Activated T-helper 2 cell treated with anti-CD3 and anti-CD28 coated beads, Interferon-gamma antibody, Interleukin-2, Interleukin-4, amounts not matched to agents 10 μg/mL and 5 μg/mL and 100 μg/mL, durations not matched to agents 14 hours and 24 hours and 36 hours (primary cell): ENCODE results near the gene ELMO3. TPM values are rescaled to one million over a fixed set of nuclear protein-coding genes. Genes with fewer than 3 reads are reported as not detected.

Experiments used
- DNase-seq: peaks from one replicate; pipeline ENCODE4 v3.0.0; 2021; ENCODE audit warnings: low spot score
- H3K27ac Mint-ChIP-seq: one replicate; pipeline ENCODE4 v1.8.0; 2021; ENCODE audit warnings: mixed read lengths
- H3K27me3 Mint-ChIP-seq: one replicate; pipeline ENCODE4 v1.8.0; 2021; ENCODE audit warnings: low read depth, mixed read lengths
- H3K36me3 Mint-ChIP-seq: one replicate; pipeline ENCODE4 v1.8.0; 2021; ENCODE audit warnings: low read depth, mixed read lengths
- H3K4me1 Mint-ChIP-seq: one replicate; pipeline ENCODE4 v1.8.0; 2021; ENCODE audit warnings: low read depth, mixed read lengths
- H3K4me3 Mint-ChIP-seq: one replicate; pipeline ENCODE4 v1.8.0; 2021; ENCODE audit warnings: low read depth, mild to moderate bottlenecking, moderate library complexity, mixed read lengths
- H3K9me3 Mint-ChIP-seq: one replicate; pipeline ENCODE4 v1.8.0; 2021; ENCODE audit warnings: mixed read lengths
- intact Hi-C: fragments of 100-400 bp; cut with micrococcal nuclease; formaldehyde crosslinking; loops from one replicate; pipeline ENCODE4 v1.15.1; 2023
- total RNA-seq: library from RNA; stranded (reverse); gene quantifications from 2 replicates; pipeline ENCODE4 v1.2.3, GENCODE V29; 2022

Gene ELMO3
- total RNA-seq, 1 donor from 2014 or later, result 6.8 TPM

DNA sequence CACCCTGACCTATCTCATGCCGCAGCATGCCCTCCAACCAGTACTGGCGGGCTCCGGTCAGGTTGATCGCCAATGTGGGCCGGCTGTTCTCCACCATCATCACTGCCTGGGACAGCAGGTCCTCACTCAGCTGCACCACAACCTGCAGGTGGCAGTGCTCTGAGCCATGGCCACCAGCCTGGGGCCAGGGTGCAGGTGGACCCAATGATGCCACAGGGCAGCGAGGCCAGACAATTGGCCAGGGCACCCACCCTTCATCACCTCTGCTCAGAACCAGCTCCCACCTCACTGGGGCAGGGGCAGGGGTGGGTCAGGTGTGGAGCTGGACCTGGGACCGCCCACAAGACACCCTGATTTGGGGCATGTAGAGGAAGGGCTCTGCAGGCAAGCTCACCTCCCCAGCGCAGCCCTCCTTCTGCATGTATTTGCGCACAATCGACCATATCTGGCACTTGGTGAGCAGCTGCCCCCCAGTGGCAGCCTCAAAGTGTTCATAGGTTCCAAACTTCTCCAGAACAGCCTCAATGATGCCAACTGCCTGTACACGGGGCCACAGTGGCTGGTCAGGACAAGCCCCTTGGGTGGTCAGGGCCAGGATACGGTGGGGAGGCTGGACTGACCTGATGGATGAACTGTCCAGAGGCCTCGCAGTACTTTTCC lies 19.4 kb upstream of the ELMO3 start:
- DNase-seq, result no peak
- intact Hi-C loops, result loop anchor here (5.0 to 10.0 kb wide), 3 partner anchors 48 to 165 kb away; partner anchors contain the start of genes FHOD1, SLC9A5 and TMEM208
- Mint-ChIP-seq H3K4me1 (peaks cover 18% of the 10 kb centered on the region), H3K27me3 (peaks cover 4% of the 10 kb centered on the region), H3K27ac (no peak overlapping the region), H3K4me3 (no peak overlapping the region), H3K36me3 (peaks cover 28% of the 10 kb centered on the region), H3K9me3 (no peaks in the 10 kb centered on the region)

DNA sequence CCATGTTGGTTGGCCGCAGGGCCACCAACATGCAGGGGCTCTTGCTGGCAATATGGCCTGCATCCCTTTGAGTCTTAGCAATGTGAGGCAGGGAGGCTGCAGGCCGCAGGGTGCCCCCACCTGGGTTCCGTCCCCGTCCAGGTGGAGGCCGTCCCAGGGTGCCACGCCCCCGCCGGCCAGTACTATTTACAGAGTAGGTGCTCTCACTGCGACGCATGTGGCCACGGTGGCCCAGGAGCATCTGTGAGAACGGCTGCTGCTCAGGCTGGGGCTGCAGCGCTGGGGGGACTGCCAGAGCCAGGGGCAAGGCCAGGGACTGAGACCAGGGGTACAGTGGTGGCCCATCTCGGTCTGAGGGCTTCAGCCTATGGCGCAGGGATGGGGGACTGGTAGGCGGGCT lies 18.8 kb upstream of the ELMO3 start:
- Mint-ChIP-seq H3K36me3 (peaks cover 27% of the 10 kb centered on the region), H3K27ac (no peak overlapping the region), H3K9me3 (no peaks in the 10 kb centered on the region), H3K4me1 (peaks cover 20% of the 10 kb centered on the region), H3K27me3 (peaks cover 6% of the 10 kb centered on the region), H3K4me3 (no peak overlapping the region)
- intact Hi-C loops, result loop anchor here (5.0 to 10.0 kb wide), 3 partner anchors 47 to 165 kb away; partner anchors contain the start of genes FHOD1, SLC9A5 and TMEM208
- no peak for DNase-seq

- Mint-ChIP-seq H3K4me1 (peaks cover 24% of the 10 kb centered on the region), H3K27ac (no peak overlapping the region), H3K36me3 (peaks cover 17% of the 10 kb centered on the region), H3K27me3 (peaks cover 10% of the 10 kb centered on the region), H3K4me3 (no peak overlapping the region), H3K9me3 (no peaks in the 10 kb centered on the region)
- intact Hi-C loops, result loop anchor here (5.0 to 10.0 kb wide), 3 partner anchors 46 to 167 kb away; partner anchors contain the start of genes FHOD1, SLC9A5 and TMEM208
- DNase-seq, result no peak
Measured at GRCh38 chr16:67181346-67181745, 17.6 kb upstream of the ELMO3 start.

DNA sequence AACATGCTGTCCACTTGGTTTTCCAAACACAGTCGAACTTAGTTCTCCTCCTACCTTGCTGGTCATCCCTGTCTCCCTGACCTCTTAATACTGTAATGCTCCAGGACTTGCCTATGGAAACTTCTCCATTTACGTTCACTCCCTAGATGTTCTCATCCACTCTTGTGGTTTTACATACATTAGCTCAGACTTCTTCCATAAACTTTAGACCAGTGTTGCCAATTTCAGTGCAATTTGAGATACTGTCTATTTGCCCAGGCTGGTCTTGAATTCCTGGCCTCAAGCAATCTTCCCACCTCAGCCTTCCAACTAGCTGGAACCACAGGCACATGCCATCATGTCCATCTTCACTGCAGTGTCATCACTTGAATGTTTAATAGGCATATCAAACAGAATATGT lies 16.6 kb upstream of the ELMO3 start:
- DNase-seq, result no peak
- Mint-ChIP-seq H3K9me3 (no peaks in the 10 kb centered on the region), H3K4me3 (no peak overlapping the region), H3K27me3 (peaks cover 10% of the 10 kb centered on the region), H3K4me1 (peaks cover 21% of the 10 kb centered on the region), H3K27ac (no peak overlapping the region), H3K36me3 (peaks cover 10% of the 10 kb centered on the region)
- intact Hi-C loops, result loop anchor here (2.0 to 10.0 kb wide), 4 partner anchors 21 to 167 kb away; partner anchors contain the start of genes FHOD1, SLC9A5 and TMEM208

- no peak overlapping the region for H3K27ac Mint-ChIP-seq
- peaks cover 16% of the 10 kb centered on the region for H3K4me1 Mint-ChIP-seq
- no peaks in the 10 kb centered on the region for H3K9me3 Mint-ChIP-seq
- DNase-seq, result no peak
- H3K27me3 Mint-ChIP-seq, result peaks cover 7% of the 10 kb centered on the region
- no peak overlapping the region for H3K4me3 Mint-ChIP-seq
- intact Hi-C loops, result loop anchor here (2.0 to 10.0 kb wide), 4 partner anchors 22 to 168 kb away; partner anchors contain the start of genes FHOD1, SLC9A5 and TMEM208
- peaks cover 5% of the 10 kb centered on the region for H3K36me3 Mint-ChIP-seq
Measured at GRCh38 chr16:67183284-67183626, 15.7 kb upstream of the ELMO3 start.

DNA sequence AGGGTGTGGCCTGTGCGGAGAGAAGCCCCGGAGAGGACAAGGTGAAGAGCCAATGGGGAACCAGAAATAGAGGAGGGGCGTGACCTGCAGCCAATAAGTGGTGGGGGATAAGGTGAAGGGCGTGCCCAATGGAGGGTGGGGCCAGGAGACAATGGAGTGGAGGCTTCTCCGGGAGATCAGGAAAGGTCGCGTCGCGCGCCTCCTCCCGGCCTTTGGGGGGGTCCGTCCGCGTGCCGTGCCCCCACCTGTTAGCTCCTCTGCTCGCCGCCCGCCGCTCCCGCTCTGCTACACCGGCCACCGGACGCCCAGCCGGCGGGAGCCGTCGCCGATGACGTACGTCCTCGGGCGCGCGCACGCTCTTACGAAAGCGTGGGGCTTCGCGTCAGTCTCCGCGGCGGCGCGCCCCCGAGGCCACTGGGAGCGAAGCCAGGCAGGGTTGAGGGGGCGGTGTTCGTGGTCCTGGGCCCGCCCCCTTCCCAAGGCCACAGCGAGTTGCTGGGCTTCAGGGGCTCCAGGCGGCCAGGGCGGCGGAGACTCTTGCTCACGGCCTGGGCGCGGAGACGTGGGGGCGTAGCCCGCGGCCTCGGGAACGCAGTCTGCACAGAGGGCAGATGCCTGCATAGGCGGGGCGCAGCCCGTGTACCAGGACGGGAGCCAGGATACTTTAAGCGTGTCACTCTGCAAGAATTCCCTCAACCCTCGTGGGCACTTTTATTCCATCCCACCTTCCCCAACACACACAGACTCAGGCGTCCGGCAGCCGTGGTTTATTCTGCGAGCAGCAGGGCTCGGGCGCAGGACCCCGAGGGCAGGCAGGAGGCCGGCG lies 15.1 kb upstream of the ELMO3 start, which contains the start of gene MATCAP1:
Gene MATCAP1 (minus strand): TSS at position 337 of the 826 bp plus-strand sequence. CDS start 3,353 bp downstream, outside the sequence.
- intact Hi-C loops, result loop anchor here (2.0 to 10.0 kb wide), 7 partner anchors 13 to 237 kb away; partner anchors contain the start of genes FHOD1, NOL3, SLC9A5 and TMEM208
- Mint-ChIP-seq H3K9me3 (no peaks in the 10 kb centered on the region), H3K27me3 (peaks cover 7% of the 10 kb centered on the region), H3K27ac (no peak within 1 kb of the TSS), H3K4me3 (peak within 1 kb of the TSS; percentile 70), H3K4me1 (peaks cover 12% of the 10 kb centered on the region), H3K36me3 (peaks cover 2% of the 10 kb centered on the region)
- DNase-seq, result peak; percentile 95

DNA sequence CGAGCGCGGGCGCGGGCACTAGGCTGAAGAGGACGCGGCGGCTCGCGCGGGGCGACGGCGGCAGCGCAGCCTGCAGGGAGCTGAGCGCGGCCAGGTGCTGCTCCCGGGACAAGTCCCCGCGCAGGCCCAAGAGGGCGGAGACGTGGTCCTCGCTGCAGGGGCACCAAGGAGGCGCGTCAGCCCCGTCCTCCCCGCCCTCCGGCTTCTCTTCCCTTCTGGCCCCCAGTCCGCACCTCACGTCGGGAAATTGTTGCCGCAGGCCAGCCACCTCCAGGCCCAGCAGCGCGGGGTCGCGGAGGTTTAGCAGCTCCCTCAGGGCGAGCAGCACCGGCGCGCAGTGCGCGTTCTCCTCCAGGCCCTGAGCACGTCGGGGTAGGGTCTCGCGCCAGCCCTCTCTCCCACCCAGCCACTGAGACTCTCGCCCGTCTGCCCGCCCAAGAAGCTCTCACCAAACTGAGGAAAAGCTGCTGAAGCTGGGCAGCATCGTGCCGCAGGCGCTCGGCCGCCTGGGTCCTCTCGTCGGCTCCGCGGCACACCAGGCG lies 14.4 kb upstream of the ELMO3 start:
- intact Hi-C loops, result loop anchor here (2.0 to 10.0 kb wide), 6 partner anchors 14 to 238 kb away; partner anchors contain the start of genes FHOD1, NOL3, SLC9A5 and TMEM208
- no peaks in the 10 kb centered on the region for H3K36me3 Mint-ChIP-seq
- H3K27ac Mint-ChIP-seq, result no peak overlapping the region
- H3K4me1 Mint-ChIP-seq, result peaks cover 9% of the 10 kb centered on the region
- H3K9me3 Mint-ChIP-seq, result no peaks in the 10 kb centered on the region
- peaks cover 7% of the 10 kb centered on the region for H3K27me3 Mint-ChIP-seq
- H3K4me3 Mint-ChIP-seq, result peak overlapping the region; percentile 70
- no peak for DNase-seq

DNA sequence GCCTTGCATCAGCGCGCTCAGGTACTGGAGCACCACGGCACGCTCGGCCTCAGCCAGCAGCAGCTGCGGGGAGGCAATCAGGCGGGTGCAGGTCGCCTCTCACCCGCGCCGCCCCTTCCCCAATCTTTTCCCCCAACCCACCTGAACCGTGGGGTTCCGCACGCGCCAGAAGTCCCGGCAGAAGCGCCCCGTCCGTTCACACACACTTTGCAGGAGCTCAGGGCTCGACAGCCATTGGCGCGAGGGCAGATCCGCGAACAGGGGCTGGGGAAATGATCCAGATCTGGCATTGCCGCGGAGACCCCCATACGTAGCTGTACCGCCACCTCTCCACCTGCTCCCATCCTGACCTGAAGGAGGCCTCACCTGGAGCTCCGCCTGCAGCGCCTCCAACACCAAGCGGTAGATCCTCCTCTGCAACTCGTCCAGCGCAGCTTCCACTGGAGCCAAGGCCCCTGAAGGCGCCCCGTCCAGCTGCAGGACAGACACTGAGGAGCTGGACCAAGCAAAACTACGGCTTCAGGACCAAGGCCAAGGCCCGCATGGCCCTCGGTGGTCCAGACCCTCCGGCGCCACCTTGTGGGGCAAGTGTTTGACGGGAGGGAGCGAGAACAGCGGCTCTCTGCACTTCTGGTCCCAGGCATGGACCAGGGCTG lies 13.8 kb upstream of the ELMO3 start:
- intact Hi-C loops, result loop anchor here (2.0 to 10.0 kb wide), 7 partner anchors 14 to 238 kb away; partner anchors contain the start of genes B3GNT9, FHOD1, NOL3 and SLC9A5
- no peaks in the 10 kb centered on the region for H3K36me3 Mint-ChIP-seq
- H3K9me3 Mint-ChIP-seq, result no peaks in the 10 kb centered on the region
- peak overlapping the region; percentile 65 for H3K27ac Mint-ChIP-seq
- peaks cover 7% of the 10 kb centered on the region for H3K27me3 Mint-ChIP-seq
- H3K4me3 Mint-ChIP-seq, result peak overlapping the region; percentile 91
- DNase-seq, result peak; percentile 77
- peaks cover 9% of the 10 kb centered on the region for H3K4me1 Mint-ChIP-seq

GRCh38 chr16:67185651-67186134 lies 13.2 kb upstream of the ELMO3 start:
- intact Hi-C loops, result loop anchor here (2.0 to 10.0 kb wide), 5 partner anchors 15 to 239 kb away; partner anchors contain the start of genes B3GNT9 and NOL3
- DNase-seq, result no peak
- no peak overlapping the region for H3K27ac Mint-ChIP-seq
- no peak overlapping the region for H3K4me3 Mint-ChIP-seq
- no peaks in the 10 kb centered on the region for H3K36me3 Mint-ChIP-seq
- peaks cover 9% of the 10 kb centered on the region for H3K4me1 Mint-ChIP-seq
- H3K27me3 Mint-ChIP-seq, result peaks cover 7% of the 10 kb centered on the region
- H3K9me3 Mint-ChIP-seq, result no peaks in the 10 kb centered on the region

- peaks cover 13% of the 10 kb centered on the region for H3K4me1 Mint-ChIP-seq
- peaks cover 7% of the 10 kb centered on the region for H3K27me3 Mint-ChIP-seq
- H3K36me3 Mint-ChIP-seq, result no peaks in the 10 kb centered on the region
- no peak for DNase-seq
- intact Hi-C loops, result loop anchor here (5.0 to 10.0 kb wide), 2 partner anchors 34 to 172 kb away; partner anchors contain the start of gene B3GNT9
- H3K27ac Mint-ChIP-seq, result no peak overlapping the region
- no peaks in the 10 kb centered on the region for H3K9me3 Mint-ChIP-seq
- H3K4me3 Mint-ChIP-seq, result no peak overlapping the region
Measured at GRCh38 chr16:67186550-67186950, 12.4 kb upstream of the ELMO3 start.

DNA sequence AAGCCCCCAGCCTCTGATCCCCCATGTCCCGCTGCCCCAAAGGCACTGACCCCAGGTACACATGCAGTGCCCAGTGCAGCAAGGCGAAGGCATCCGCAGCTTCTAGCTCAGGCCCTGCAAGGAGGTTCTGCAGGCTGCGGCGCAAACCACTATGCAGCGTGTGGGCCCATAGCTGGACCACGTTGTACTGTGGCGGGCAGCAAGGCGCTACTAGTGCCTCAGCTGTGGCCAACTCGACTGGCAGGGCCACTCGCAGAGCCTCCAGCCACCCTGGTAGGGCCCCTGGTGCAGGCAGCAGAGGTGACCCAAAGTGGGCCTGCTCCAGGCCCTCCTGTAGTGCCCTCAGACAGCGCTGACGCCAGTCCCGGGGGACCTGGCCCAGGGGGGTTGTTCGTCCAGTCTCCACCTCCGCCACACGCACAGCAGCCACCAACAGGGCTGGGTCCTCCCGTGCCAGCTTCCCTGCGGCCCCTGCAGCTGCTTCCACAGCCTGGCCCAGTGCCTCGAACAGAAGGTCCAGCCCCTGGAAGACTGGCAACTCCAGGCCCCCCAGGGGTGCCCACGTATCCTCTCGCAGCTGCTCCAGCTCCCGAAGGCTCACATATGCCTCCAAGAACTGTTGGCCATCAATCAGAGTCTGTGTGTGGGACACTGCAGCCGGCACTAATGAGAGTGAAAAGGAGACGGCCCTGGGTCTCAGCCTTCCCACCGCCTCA lies 11.6 kb upstream of the ELMO3 start:
- intact Hi-C loops, result loop anchor here (5.0 to 10.0 kb wide), 2 partner anchors 35 to 173 kb away; partner anchors contain the start of gene B3GNT9

More for the DNA sequence above, 11.6 kb upstream of the ELMO3 start:
- Mint-ChIP-seq H3K27me3 (peaks cover 7% of the 10 kb centered on the region), H3K27ac (no peak overlapping the region), H3K4me1 (peaks cover 15% of the 10 kb centered on the region), H3K4me3 (no peak overlapping the region), H3K9me3 (no peaks in the 10 kb centered on the region), H3K36me3 (no peaks in the 10 kb centered on the region)
- DNase-seq, result no peak
